Stimulated activated CD4-positive, alpha-beta T cell treated with anti-CD3 and anti-CD28 coated beads, Interleukin-15, amount 100 ng/mL, for 1 hour (primary cell): ENCODE data around the gene UST.

Experiments
- DNase-seq, 2 donors: peaks; one replicate each; pipeline ENCODE4 v3.0.0-alpha.2; 2020; ENCODE audit warnings: low read depth in 1 of 2, low spot score in 1 of 2

UST gene

GRCh38 chr6:148799647-148800046 is 52.8 kb downstream of the UST start:
- DNase-seq: no peak

GRCh38 chr6:148800536-148800935 is 53.7 kb downstream of the UST start:
- DNase-seq: no peak

DNA sequence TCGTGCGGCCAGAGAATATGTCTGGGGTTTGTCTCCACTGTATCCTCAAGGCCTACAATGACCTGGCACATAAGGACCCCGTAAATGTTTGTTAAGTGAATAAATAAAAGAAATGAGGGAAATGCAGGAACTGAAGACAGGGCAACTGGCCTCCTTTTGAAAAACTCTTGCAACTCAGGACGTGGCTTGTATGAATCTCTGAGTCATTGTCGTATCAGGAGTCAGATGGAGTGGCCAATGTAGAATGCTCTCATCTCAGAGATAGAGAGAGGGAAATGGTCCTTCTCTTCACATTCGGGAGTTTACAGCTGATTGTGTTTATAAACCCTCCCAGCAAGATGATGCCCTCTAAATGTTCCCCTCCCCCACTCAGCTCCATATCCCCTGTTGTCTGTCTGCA is 57.1 kb downstream of the UST start:
- DNase-seq: no peak

DNA sequence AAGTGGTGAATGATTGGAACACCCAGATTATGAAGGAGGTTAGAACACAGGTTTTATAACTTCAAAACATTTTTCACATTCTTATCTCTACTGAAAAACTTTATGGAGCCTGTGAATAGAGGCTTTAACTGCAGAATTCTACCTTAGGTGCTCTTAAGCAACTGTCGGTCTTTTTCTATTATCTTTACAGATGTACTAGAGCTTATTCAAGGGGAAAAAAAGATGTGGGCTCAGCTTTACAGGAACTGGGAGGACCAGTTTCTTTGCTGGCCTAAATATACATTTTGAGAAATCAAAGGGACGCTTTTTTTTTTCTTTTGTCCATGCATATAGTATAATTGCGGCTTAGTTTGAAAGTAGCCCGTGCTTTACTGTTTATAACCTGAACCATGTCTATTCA is 58.9 kb downstream of the UST start:
- no peak for DNase-seq

GRCh38 chr6:148807784-148808183 is 61.0 kb downstream of the UST start:
- DNase-seq: no peak

DNA sequence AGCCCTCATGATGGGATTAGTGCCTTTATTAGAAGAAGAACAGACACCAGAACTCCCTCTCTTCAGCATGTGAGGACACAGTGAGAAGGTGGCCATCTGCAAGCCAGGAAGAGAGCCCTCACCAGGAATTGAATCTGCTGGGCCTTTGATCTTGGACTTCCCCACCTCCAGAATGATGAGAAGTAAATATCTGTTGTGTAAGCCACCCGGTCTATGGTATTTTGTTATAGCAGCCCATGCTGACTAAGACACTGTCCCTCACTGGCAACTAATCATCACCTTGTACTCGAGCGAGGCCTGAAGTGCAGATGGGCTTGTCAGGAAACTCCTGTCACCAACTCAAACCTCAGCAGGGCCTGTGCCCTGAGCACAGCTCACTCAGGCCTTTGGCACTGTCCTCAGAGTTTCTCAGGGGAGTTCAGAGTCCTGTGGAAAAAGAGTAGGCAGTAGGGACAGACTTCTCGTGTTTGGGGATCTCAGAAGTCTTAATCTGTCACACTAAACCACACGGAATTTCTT is 62.0 kb downstream of the UST start:
- DNase-seq: no peak

- no peak for DNase-seq
Measured at GRCh38 chr6:148811459-148811858, 64.6 kb downstream of the UST start.

- DNase-seq: no peak
Measured at GRCh38 chr6:148814082-148814790, 67.4 kb downstream of the UST start.

DNA sequence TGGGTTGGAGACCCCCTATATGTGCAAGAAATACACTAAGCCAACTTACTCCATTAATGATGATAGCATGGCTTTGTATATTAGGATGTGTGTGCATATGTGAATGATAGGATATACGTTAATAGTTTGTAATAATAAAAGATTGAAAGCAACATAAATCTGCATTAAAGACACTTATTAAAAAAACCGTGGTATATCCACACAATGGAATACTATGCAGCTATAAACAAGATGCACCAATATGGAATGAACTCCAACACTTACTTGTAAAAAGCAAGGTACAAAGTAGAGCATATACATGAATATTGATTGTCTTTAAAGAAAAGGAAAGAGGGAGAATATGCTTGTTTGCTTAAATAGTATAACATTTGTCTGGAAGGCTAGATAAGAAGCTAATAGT is 68.0 kb downstream of the UST start:
- no peak for DNase-seq

- DNase-seq: no peak
Measured at GRCh38 chr6:148816117-148816516, 69.3 kb downstream of the UST start.

DNA sequence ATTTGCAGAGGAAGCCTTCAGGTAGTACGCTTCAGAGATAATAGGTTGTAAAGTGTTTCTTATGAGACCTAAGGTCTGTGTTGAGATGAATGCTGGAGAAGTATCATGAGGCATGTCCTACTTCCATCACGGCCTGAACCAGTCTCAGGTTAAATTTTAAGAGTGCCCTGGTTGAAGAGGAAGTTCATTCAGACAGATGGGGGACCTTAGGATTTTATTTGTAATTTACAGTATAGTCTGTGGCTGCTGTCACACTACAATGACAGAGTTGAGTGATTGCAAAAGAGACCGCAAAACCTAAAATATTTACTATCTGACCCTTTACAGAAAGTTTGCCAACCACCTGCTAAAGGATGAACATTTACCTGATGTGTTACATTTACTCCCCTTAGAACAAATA is 70.9 kb downstream of the UST start:
- DNase-seq: no peak

- no peak for DNase-seq
Measured at GRCh38 chr6:148818939-148819575, 72.2 kb downstream of the UST start.

DNA sequence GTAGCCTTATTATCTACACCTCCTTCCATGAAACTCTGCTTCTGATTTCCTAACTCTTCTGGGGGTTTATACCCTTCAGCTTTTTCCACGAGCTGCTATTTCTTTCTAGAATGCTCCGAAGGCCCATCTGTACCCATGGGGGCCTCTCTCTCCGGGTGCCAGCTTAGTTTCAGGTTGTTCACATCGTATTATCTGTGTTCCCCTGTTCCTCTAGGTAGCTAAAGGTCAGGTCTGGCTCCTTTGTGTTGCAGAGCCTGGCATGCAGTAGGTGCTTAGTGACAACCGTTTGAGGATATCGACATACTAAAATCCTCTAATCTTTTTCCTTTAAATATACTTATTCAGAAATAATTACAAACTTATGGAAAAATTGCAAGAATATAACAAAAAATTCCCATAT is 73.0 kb downstream of the UST start:
- DNase-seq: no peak

- no peak for DNase-seq
Measured at GRCh38 chr6:148822819-148823218, 76.0 kb downstream of the UST start.

- DNase-seq: no peak
Measured at GRCh38 chr6:148824291-148824690, 77.5 kb downstream of the UST start.

GRCh38 chr6:148824960-148825359 is 78.1 kb downstream of the UST start:
- DNase-seq: no peak

DNA sequence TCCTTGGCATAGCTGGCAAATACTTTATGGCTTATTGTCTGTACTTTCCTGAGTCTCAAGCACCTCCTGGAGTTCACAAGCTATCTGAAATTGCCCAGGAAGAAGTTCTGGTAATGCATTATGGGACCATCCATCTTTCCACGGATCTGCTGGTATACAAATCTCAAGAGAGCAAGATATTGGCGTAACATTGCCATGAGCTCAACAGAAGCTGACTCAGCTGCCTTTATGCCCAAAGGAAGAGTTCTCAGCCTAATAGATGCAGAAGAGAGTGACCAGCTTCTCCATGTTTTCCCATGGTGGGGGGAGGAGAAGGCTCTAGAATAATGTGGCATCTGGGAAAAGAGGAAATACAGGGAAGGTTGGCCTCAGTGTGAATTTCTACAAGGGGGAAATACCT is 78.7 kb downstream of the UST start:
- DNase-seq: no peak

DNA sequence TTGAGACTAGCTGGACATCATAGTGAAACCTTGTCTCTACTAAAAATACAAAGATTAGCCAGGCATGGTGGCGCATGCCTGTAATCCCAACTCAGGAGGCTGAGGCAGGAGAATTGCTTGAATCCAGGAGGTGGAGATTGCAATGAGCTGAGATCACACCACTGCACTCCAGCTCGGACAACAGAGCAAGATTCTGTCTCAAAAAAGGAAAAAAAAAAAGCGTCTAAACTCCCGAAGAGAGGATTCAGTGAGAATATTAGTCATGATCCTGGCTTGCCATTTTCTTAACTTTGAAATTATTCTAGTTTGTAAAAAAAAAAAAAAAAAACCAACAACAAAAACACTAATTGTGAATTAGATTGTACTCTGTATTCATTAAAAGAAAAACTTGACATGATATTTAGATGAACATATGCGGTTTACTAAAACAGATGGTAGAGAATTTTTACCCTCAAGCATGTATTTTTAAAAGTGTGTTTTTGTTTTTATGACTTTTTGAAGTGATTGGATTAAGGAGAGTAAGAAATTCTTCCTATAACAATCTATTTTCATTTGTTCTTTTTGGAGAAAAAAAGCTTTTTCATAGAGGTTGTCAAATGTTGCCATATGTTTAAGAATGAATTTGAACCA is 80.7 kb downstream of the UST start:
- no peak for DNase-seq

DNA sequence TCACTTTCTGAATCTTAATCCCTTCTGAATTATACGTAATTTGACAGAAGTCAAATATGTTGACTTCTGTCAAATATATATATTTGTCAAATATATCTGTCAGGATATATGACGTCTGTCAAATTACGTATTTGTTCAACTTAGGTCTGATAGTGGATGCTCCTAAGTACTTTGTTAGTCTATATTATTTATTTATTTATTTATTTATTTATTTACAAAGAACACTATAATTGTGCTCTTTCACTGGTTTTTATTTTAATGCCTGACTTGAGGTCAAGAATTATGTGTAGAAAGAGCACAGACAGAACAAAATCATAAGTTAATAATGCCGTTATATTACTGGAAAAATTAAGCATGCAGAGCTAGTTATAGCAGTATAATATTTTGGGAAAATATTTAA is 81.2 kb downstream of the UST start:
- no peak for DNase-seq

- DNase-seq: no peak
Measured at GRCh38 chr6:148829415-148830101, 82.7 kb downstream of the UST start.

DNA sequence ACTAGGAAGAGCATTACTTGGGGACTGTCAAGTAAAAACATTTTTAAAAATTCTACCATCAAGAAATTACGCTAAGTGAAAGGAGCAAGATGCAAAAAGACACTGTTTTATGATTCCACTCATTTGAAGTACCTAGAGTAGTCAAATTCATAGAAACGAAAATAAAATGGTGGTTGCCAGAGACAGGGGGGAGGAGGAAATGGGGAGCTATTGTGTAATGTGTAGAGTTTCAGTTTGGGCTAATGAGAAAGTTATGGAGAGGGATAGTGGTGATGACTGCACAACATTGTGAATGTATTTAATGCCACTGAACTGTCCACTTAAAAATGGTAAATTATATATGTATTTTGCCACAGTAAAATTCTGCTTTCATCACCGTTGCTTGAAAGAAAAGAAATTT is 83.8 kb downstream of the UST start:
- DNase-seq: no peak

DNA sequence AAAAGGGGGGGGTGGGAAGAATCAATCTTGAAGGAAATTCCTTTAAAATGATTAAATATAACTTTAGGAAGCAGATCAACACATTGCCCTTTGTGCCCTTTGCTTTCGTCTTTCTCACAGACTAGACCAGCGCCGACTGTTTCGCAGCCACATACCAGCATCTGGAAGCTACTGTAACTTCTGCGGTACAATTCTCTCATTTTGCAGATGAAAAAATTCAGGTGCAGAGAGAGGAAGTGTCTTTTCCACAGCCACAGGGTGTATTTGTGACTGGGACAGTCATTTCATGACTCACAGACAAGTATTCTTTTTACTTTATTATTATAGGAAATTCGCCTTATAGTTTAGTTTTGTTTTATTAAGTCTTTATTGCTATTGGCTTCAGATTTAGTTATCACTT is 84.2 kb downstream of the UST start:
- no peak for DNase-seq
